Measurements from ENCODE around the gene FAM9C.

The FAM9C gene

DNA sequence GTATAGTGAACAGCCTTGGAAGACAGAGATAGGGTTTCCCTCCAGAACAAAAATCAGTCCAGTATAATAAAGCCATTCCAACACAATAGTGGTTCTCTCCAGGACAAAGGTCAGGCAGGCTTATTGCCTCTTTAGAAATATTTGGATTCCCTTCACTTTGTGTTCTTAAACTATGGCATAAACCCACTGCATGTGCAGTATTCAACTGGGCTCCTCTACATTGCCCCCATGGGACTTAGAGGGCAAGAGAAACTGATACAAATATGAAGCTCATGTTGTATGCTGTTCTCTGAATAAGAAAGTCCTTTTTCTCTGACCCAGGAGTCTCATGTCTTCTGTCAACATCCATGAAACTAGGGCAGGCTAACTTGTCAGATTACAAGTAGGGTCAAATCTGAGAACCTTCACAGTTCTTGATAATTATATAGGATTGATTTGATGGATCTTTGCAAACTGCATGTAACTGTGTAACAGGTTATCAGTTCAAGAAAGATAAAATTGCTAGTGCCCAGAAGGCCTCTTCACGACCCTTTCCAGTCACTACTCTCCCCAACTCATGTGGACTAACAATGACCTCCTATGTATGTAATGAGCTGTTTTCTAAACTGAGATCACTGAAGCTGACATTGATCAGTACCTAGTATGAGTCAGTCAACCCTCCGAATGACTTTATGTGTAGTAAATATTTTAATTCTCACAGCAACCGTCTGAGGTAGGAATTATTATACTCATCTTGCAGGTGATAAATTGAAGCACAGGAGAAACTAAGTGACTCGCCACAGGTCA lies 31.9 kb upstream of the FAM9C start:
- peak; percentile 46 for DNase-seq (ENCODE audit: low read depth)
- no peak overlapping the region for H3K4me3 ChIP-seq (ENCODE audit: control insufficient read depth, low read depth, low read length)
- no peak for TF ChIP-seq CTCF (conservative IDR thresholded peaks at IDR 0.05; ENCODE audit: control insufficient read depth, insufficient read depth, low read depth, low read length)

DNA sequence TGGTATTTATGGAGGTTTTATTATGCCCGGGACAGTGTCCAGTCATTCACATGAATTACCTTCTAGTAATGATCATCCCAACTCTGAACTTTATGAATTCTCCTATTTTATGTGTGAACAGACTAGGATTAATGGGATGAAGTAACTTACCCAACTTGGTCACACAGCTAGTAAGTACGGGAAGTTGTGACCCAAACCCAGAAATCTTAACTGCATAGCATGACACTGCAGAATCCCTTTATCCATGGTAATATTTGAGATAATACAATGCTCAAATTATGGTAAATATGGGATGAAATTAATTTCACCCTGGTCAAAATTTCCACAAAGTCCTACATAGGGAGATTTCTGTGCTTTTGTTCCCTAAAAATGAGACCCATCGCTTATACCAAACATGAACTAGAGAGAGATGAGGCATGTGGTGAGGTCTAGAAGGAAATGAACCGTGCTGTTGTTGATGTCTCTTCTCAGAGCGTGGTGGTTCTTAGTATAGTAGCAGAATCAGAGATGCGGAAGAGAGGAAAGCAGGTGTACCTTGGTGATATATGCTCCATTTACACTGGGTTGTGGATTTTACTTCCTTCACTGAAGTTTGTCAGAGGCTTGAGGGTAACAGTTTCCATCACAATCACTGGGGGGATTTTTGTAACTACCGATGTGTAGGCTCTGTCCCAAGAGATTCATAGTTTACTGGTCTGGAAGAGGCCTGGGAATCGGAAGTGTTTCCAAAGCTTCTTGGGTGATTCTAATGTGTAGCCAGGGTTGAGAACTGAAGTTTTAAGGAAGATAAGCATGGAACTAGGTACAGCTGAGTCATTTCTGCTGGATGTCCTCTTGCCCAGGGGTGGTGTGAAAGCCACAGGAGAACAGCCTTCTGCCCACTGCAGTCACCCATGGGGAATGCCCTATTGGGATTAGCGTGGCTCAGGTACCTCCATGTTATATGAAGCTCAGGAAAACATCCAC lies 30.2 kb upstream of the FAM9C start:
- H3K4me3 ChIP-seq (ENCODE audit: control insufficient read depth, low read depth, low read length): no peak overlapping the region
- no peak for DNase-seq (ENCODE audit: low read depth)
- no peak for TF ChIP-seq CTCF (conservative IDR thresholded peaks at IDR 0.05; ENCODE audit: control insufficient read depth, insufficient read depth, low read depth, low read length)

GRCh38 chrX:13069771-13070416 lies 25.5 kb upstream of the FAM9C start:
- no peak for TF ChIP-seq CTCF (conservative IDR thresholded peaks at IDR 0.05; ENCODE audit: control insufficient read depth, insufficient read depth, low read depth, low read length)
- peak; percentile 50 for DNase-seq (ENCODE audit: low read depth)
- no peak overlapping the region for H3K4me3 ChIP-seq (ENCODE audit: control insufficient read depth, low read depth, low read length)

- no peak overlapping the region for H3K4me3 ChIP-seq (ENCODE audit: control insufficient read depth, low read depth, low read length)
- TF ChIP-seq CTCF (conservative IDR thresholded peaks at IDR 0.05; ENCODE audit: control insufficient read depth, insufficient read depth, low read depth, low read length): no peak
- DNase-seq (ENCODE audit: low read depth): no peak
Measured at GRCh38 chrX:13068651-13069050, 24.2 kb upstream of the FAM9C start.

DNA sequence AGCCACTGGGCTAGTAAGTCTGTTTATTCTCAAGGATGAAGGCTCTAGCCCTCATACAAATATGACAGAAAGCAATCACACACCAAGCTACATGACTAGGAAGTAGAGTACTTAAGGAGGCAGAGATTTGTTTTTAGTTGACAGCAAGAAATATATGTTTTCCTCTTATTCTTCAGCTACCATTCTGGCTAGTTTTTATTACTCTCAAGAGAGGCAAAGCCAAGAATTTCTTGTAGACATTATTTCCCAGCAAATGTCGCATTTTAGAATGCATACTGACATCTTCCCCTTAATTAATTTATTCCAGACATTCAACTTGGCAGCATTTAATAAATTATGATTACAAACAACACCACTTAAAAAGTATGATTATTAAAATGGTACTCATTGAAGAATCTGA lies 23.4 kb upstream of the FAM9C start:
- no peak for DNase-seq (ENCODE audit: low read depth)
- H3K4me3 ChIP-seq (ENCODE audit: control insufficient read depth, low read depth, low read length): no peak overlapping the region
- TF ChIP-seq CTCF (conservative IDR thresholded peaks at IDR 0.05; ENCODE audit: control insufficient read depth, insufficient read depth, low read depth, low read length): no peak

DNA sequence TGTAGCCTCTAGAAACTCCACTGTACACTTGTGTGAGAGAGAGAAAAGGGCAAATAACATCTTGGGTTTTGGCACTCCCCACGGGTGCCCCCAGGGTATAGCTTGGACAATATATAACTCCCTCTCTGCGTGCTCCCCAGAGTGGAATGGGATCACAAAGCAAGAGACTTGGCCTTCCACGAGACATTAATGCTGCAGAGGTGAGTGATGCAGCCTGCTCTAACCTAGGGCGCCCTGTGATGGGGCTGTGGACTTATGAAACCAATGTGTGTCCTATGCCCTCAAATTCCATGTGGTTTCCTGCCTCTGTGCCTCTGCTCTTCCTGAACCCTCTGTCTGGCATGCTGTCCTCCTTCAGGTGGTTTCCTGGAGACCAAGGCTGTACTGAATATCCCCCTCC lies 22.0 kb upstream of the FAM9C start:
- TF ChIP-seq CTCF (conservative IDR thresholded peaks at IDR 0.05; ENCODE audit: control insufficient read depth, insufficient read depth, low read depth, low read length): no peak
- peak; percentile 19 for DNase-seq (ENCODE audit: low read depth)
- H3K4me3 ChIP-seq (ENCODE audit: control insufficient read depth, low read depth, low read length): no peak overlapping the region
